HG03135 (cell line): ENCODE data around the gene FAM110D.

Experiments
- ATAC-seq: cut with Tn5 transposase; IDR thresholded peaks from one replicate; pipeline ENCODE4 v1.9.1; 2021; ENCODE audit warnings: mild to moderate bottlenecking, moderate library complexity; ENCODE audit not compliant: unreplicated experiment

Gene FAM110D

GRCh38 chr1:26160527-26161414 lies 1.9 kb downstream of the FAM110D start:
- ATAC-seq: no peak

- ATAC-seq: no peak
These were observed 2.7 kb downstream of the FAM110D start for GRCh38 chr1:26161415-26162219.

- no peak for ATAC-seq
These were observed 3.4 kb downstream of the FAM110D start for GRCh38 chr1:26162220-26162709.

- ATAC-seq: no peak
These were observed 4.8 kb downstream of the FAM110D start for GRCh38 chr1:26163684-26164035.

- no peak for ATAC-seq
These were observed 5.4 kb downstream of the FAM110D start for GRCh38 chr1:26164036-26164860.

- no peak for ATAC-seq
These were observed 6.3 kb downstream of the FAM110D start for GRCh38 chr1:26164861-26165842.

- no peak for ATAC-seq
These were observed 7.9 kb downstream of the FAM110D start for GRCh38 chr1:26166719-26167281.

- ATAC-seq: no peak
These were observed 9.7 kb downstream of the FAM110D start, which contains the start of gene C1orf232 for GRCh38 chr1:26168410-26169197. Gene C1orf232, minus strand, starts transcription at chr1:26168963. Its CDS starts 464 bp downstream, at chr1:26168499.

GRCh38 chr1:26169198-26169554 lies 10.3 kb downstream of the FAM110D start:
- no peak for ATAC-seq

- peak; percentile 93 for ATAC-seq
These were observed 11.0 kb downstream of the FAM110D start, which contains the start of gene ZNF593 for GRCh38 chr1:26169669-26170471. Gene ZNF593, plus strand, starts transcription at chr1:26169908. Its CDS starts 76 bp downstream, at chr1:26169984.

GRCh38 chr1:26170472-26170821 lies 11.6 kb downstream of the FAM110D start:
- ATAC-seq: no peak

- ATAC-seq: no peak
These were observed 12.5 kb downstream of the FAM110D start, which contains the start of gene ZNF593OS for GRCh38 chr1:26171084-26172072. Gene ZNF593OS, minus strand, starts transcription at chr1:26171832. Its CDS starts 171 bp downstream, at chr1:26171661.

GRCh38 chr1:26175346-26175745 lies 16.5 kb downstream of the FAM110D start:
- ATAC-seq: no peak

- ATAC-seq: no peak
These were observed 18.4 kb downstream of the FAM110D start, which contains the start of gene CNKSR1 for GRCh38 chr1:26177182-26177684. Gene CNKSR1, plus strand, starts transcription at chr1:26177491. Its CDS starts 57 bp downstream, at chr1:26177548.

GRCh38 chr1:26180010-26180506 lies 21.2 kb downstream of the FAM110D start:
- ATAC-seq: no peak
